K562 (cell line): Measurements from ENCODE around the gene WASF1. TPM values are rescaled to one million over a fixed set of nuclear protein-coding genes. Genes with fewer than 3 reads are reported as not detected.
A peak's percentile ranks its signal among the peaks of the same experiment; 100 is the strongest.

Source experiments
- ATAC-seq: fragments of 200-7000 bp; cut with Tn5 transposase; 3 replicates; pipeline ENCODE4 v1.9.1; 2020; ENCODE audit warnings: moderate library complexity
- BruUV-seq: library from RNA; stranded (reverse); fragments of 400-500 nt; replicated peaks from 2 replicates; lab custom pipeline; 2021; lab: Mats Ljungman, UMichigan
- CTCF ChIA-PET: fragments of 300-600 bp; formaldehyde crosslinking; extraction: SDS; loops from one replicate; lab custom pipeline; 2021; ENCODE audit warnings: low intra/inter-chr PET ratio; lab: Yijun Ruan, JAX
- POLR2A ChIA-PET: fragments of 300-600, 350-650 bp; sonication (Branson Sonifier 250); formaldehyde crosslinking; extraction: SDS; loops from one replicate; lab custom pipeline; 2021; ENCODE audit warnings: antibody characterized with exemption, inconsistent platforms; lab: Yijun Ruan, JAX
- DNase-seq, 4 experiments: peaks; one replicate each; pipeline versions ENCODE4 v3.0.0 to v3.0.0-alpha.2; 2011 to 2018; ENCODE audit warnings: low spot score in 3 of 4, mixed read lengths in 3 of 4; ENCODE audit errors: extremely low read depth in 1 of 4
- FAIRE-seq: peaks from 2 replicates; lab custom pipeline; 2011; peaks lifted over from hg19 to GRCh38; lab: Jason Lieb, UNC
- H2AFZ ChIP-seq: 2 replicates; pipeline ENCODE4 v1.6.0; 2011; ENCODE audit warnings: low read depth, low read length, control low read depth, inconsistent platforms
- H3K27ac ChIP-seq: fragments of 200-600 bp; 3 replicates; pipeline ENCODE4 v1.8.0; 2011; ENCODE audit warnings: low read depth, mild to moderate bottlenecking, control low read depth, inconsistent platforms, low read length, moderate library complexity, mixed read lengths; ENCODE audit errors: extremely low read depth
- H3K27me3 ChIP-seq, 2 experiments: fragments of 300-600 bp in 1 of 2; 2 replicates in 1 of 2; 3 replicates in 1 of 2; pipeline versions ENCODE4 v1.6.0 to v1.8.0; 2011; ENCODE audit warnings: inconsistent platforms in 2 of 2, low read length in 2 of 2, mild to moderate bottlenecking in 1 of 2, mixed read lengths in 1 of 2, moderate library complexity in 1 of 2; ENCODE audit not compliant: control insufficient read depth in 2 of 2, insufficient read depth in 2 of 2
- H3K36me3 ChIP-seq: fragments of 300-600 bp; 3 replicates; pipeline ENCODE4 v1.8.0; 2011; ENCODE audit warnings: mild to moderate bottlenecking, low read length, inconsistent platforms; ENCODE audit not compliant: control insufficient read depth, insufficient read depth
- H3K4me1 ChIP-seq, 2 experiments: fragments of 200-600 bp in 1 of 2; replicated peaks in 1 of 2; 2 replicates in 1 of 2; 3 replicates in 1 of 2; pipeline versions ENCODE4 v1.5.1 to v1.8.0; 2011; ENCODE audit warnings: inconsistent platforms in 2 of 2, low read length in 2 of 2, mild to moderate bottlenecking in 1 of 2, mixed read lengths in 1 of 2, moderate library complexity in 1 of 2; ENCODE audit not compliant: control insufficient read depth in 2 of 2, insufficient read depth in 2 of 2
- H3K4me2 ChIP-seq: 2 replicates; pipeline ENCODE4 v1.6.1; 2011; ENCODE audit warnings: low read length, control low read depth, inconsistent platforms, mixed read lengths; ENCODE audit not compliant: insufficient read depth
- H3K4me3 ChIP-seq: fragments of 200-600 bp; sonication (generic), shearing (Covaris generic); 2 replicates; pipeline ENCODE4 v1.5.1; 2016; ENCODE audit warnings: control low read depth, inconsistent platforms
- H3K79me2 ChIP-seq: fragments of 200-600 bp; 3 replicates; pipeline ENCODE4 v1.8.0; 2011; ENCODE audit warnings: low read length, inconsistent platforms; ENCODE audit not compliant: control insufficient read depth, insufficient read depth
- H3K9ac ChIP-seq, 2 experiments: 2 replicates each; pipeline versions ENCODE4 v1.6.0 to v1.6.1; 2011; ENCODE audit warnings: low read depth in 2 of 2, low read length in 2 of 2, control low read depth in 1 of 2, inconsistent platforms in 1 of 2, mild to moderate bottlenecking in 1 of 2, mixed read lengths in 1 of 2; ENCODE audit not compliant: insufficient read depth in 1 of 2
- H3K9me1 ChIP-seq: one replicate; pipeline ENCODE4 v1.6.0; 2011; ENCODE audit warnings: inconsistent platforms, mild to moderate bottlenecking, low read length, moderate library complexity; ENCODE audit not compliant: control insufficient read depth, insufficient read depth
- H3K9me3 ChIP-seq: replicated peaks from 2 replicates; pipeline ENCODE4 v1.5.1; 2011; ENCODE audit warnings: low read depth, low read length, inconsistent platforms; ENCODE audit not compliant: control insufficient read depth, insufficient read depth
- H4K20me1 ChIP-seq: replicated peaks from 2 replicates; pipeline ENCODE4 v1.6.1; 2011; ENCODE audit warnings: low read length, inconsistent platforms, mixed read lengths; ENCODE audit not compliant: control insufficient read depth, insufficient read depth
- RAD21 ChIP-seq, 2 experiments: fragments of 250-450 bp in 1 of 2; fragments of 450-650 bp in 1 of 2; sonication (Bioruptor Pico) in 1 of 2; formaldehyde crosslinking in 1 of 2; IDR thresholded peaks in 1 of 2; conservative IDR thresholded peaks in 1 of 2; 2 replicates each; pipeline versions ENCODE4 v1.4.0 to v1.8.0; 2020 to 2022; ENCODE audit warnings: mild to moderate bottlenecking in 2 of 2, moderate library complexity in 1 of 2
- RBM39 ChIP-seq: fragments of 200-400 bp; formaldehyde crosslinking; optimal IDR thresholded peaks from 2 replicates; pipeline ENCODE3; 2018; ENCODE audit warnings: low read depth, low read length
- ZBED1 ChIP-seq: IDR thresholded peaks from 2 replicates; pipeline ENCODE4 v1.6.1; 2014
- WGBS: fragments of 100-300 bp; shearing (Covaris generic); methylation state at CpG from one replicate; pipeline ENCODE4 v1.1.6; 2016; ENCODE audit warnings: low coverage, mixed read lengths; ENCODE audit not compliant: insufficient coverage; ENCODE audit errors: missing lambda C conversion rate; 5-methylcytosine and 5-hydroxymethylcytosine counted together
- in situ Hi-C: fragments of 300-500 bp; cut with MboI; formaldehyde crosslinking; loops from 4 replicates; pipeline ENCODE4 v1.15.0; 2018; ENCODE audit warnings: inconsistent platforms, mixed read lengths
- intact Hi-C: fragments of 100-400 bp; cut with micrococcal nuclease; formaldehyde crosslinking; loops from 2 replicates; pipeline ENCODE4 v1.14.2; 2022
- polyA plus RNA-seq, 8 experiments: library from polyadenylated mRNA; depleted of rRNA in 4 of 8; stranded (reverse) in 5 of 8; unstranded in 3 of 8; fragments of >200 nt; fragmentation: Nextera tagmentation in 2 of 8; fragmentation: Illumina TruSeq in 1 of 8; extraction: Ambion mirVana in 2 of 8; extraction: Trizol in 1 of 8; gene quantifications; 2 replicates each; pipeline versions ENCODE4 v1.2.1 to v1.2.3, GENCODE V29; 2011 to 2014; ENCODE audit warnings: inconsistent platforms in 1 of 8, missing spikeins in 1 of 8
- total RNA-seq, 7 experiments: library from RNA; depleted of rRNA in 6 of 7; stranded (reverse); fragments of >200 nt in 6 of 7; fragmentation: Illumina TruSeq in 2 of 7; extraction: Trizol in 2 of 7; gene quantifications; 2 replicates each; pipeline versions ENCODE4 v1.2.1 to v1.2.3, GENCODE V29; 2011 to 2021; ENCODE audit warnings: low replicate concordance in 1 of 7
- TF ChIP-seq, protein P1 (sequence below), 2 experiments: fragments of 450-650 bp; formaldehyde crosslinking in 1 of 2; IDR thresholded peaks; 2 replicates each; pipeline versions ENCODE4 v1.4.0 to v1.6.1; 2014 to 2020; ENCODE audit warnings: mild to moderate bottlenecking in 2 of 2, borderline replicate concordance in 1 of 2, low read depth in 1 of 2
- TF ChIP-seq, protein P2 (sequence below), 3 experiments: IDR thresholded peaks in 2 of 3; conservative IDR thresholded peaks in 1 of 3; 2 replicates each; pipeline ENCODE4 v1.5.1; 2011 to 2012; ENCODE audit warnings: low read length in 3 of 3, mild to moderate bottlenecking in 3 of 3, control low read depth in 2 of 3, improper control_type of control experiment in 1 of 3, inconsistent platforms in 1 of 3, low read depth in 1 of 3, mixed read lengths in 1 of 3, moderate library complexity in 1 of 3; ENCODE audit not compliant: insufficient read depth in 2 of 3
- TF ChIP-seq, protein P3 (sequence below): fragments of 450-650 bp; formaldehyde crosslinking; IDR thresholded peaks from 2 replicates; pipeline ENCODE4 v1.4.0; 2020; ENCODE audit warnings: mild to moderate bottlenecking, moderate library complexity

Gene WASF1
- total and polyA plus RNA-seq, 9 of the 15 experiments (the other 6 are each of a cell fraction or from before 2014, with no cell fraction given) = 2.1 to 18.2 (median 7.4) TPM

DNA sequence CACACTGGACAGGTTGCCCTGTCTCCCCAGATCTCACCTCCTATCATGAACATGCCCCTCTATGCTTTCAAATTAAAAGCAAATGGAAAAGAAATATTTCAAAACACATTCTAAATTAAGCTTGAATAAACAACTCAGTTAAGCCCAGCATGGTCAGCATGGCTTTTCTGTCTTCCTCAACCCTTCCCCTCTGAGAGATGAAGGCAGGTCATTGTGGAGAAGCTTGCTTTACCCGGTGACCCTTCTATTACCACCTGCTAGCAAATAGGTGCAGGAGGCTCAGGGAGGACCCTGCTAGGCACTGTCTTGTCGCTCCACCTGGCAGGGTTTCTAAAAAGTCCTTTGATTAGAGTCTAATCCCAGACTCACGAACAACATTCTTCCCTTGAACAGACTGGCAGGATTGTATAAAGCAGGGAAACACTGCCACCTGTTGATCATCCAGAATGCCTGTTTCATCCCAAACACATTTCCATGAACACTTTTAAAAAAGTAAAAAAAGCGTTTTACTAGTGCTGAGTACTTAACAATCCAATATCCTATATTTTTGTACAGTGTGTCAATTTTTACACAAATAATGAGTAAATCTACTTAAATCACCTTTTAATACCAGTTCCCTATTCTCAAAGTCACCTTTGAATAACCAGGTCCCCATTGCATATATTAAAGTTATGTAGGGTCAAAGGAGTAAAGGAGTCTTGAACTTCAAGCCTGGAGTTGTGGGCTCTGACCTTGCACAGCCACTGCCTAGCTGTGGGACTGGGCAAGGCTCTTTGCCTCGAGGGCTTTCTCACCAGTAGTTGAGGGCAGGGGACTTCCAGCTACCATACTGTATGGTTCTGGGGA, 125.9 kb downstream of the WASF1 start:
- ATAC-seq (peak; percentile 75; the same call in 2 of the 3 replicates), FAIRE-seq (peak; percentile 88), DNase-seq (peak; percentile 29 to 45 (median 35))
- Histone ChIP-seq H3K4me3 (no peak overlapping the region), H4K20me1 (no peaks in the 10 kb centered on the region; the same call in 1 of the 2 replicates), H3K36me3 (no peaks in the 10 kb centered on the region), H3K27me3 (peaks cover 2 to 30% of the 10 kb centered on the region in 2 experiments), H3K4me1 (no peaks in the 10 kb centered on the region), H3K4me2 (no peak overlapping the region), H2AFZ (no peak overlapping the region), H3K27ac (no peak overlapping the region), H3K9ac (no peak overlapping the region), H3K9me3 (no peaks in the 10 kb centered on the region), H3K9me1 (no peaks in the 10 kb centered on the region), H3K79me2 (no peaks in the 10 kb centered on the region)
- intact Hi-C loops (loop anchor here (2.0 kb wide), 1 partner anchor 527 kb away; no protein-coding TSS in a partner anchor), in situ Hi-C loops (no loop called here)
- BruUV-seq = no TSS peak
- WGBS = 0% methylated on average over 5 of the region's 5 CpGs
- ChIA-PET CTCF (interaction anchor here (0.7 to 3.4 kb wide), 4 partner anchors 13 to 526 kb away, joined by 3 to 47 read pairs (median 4); no protein-coding TSS in a partner anchor), POLR2A (interaction anchor here (0.6 kb wide), 1 partner anchor 381 kb away, joined by 3 read pairs; no protein-coding TSS in a partner anchor)
- TF ChIP-seq, protein P1, sequence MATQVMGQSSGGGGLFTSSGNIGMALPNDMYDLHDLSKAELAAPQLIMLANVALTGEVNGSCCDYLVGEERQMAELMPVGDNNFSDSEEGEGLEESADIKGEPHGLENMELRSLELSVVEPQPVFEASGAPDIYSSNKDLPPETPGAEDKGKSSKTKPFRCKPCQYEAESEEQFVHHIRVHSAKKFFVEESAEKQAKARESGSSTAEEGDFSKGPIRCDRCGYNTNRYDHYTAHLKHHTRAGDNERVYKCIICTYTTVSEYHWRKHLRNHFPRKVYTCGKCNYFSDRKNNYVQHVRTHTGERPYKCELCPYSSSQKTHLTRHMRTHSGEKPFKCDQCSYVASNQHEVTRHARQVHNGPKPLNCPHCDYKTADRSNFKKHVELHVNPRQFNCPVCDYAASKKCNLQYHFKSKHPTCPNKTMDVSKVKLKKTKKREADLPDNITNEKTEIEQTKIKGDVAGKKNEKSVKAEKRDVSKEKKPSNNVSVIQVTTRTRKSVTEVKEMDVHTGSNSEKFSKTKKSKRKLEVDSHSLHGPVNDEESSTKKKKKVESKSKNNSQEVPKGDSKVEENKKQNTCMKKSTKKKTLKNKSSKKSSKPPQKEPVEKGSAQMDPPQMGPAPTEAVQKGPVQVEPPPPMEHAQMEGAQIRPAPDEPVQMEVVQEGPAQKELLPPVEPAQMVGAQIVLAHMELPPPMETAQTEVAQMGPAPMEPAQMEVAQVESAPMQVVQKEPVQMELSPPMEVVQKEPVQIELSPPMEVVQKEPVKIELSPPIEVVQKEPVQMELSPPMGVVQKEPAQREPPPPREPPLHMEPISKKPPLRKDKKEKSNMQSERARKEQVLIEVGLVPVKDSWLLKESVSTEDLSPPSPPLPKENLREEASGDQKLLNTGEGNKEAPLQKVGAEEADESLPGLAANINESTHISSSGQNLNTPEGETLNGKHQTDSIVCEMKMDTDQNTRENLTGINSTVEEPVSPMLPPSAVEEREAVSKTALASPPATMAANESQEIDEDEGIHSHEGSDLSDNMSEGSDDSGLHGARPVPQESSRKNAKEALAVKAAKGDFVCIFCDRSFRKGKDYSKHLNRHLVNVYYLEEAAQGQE (IDR thresholded peaks at IDR 0.05; ENCODE audit: borderline replicate concordance) = peak; percentile 45; the same call in 1 of the 2 replicates
- TF ChIP-seq, protein P1 (CRISPR knock-in tag; IDR thresholded peaks at IDR 0.05; ENCODE audit: low read depth) = no peak
- TF ChIP-seq RAD21 (CRISPR knock-in tag; conservative IDR thresholded peaks at IDR 0.05 in 1 of 2, IDR thresholded peaks at IDR 0.05 in 1 of 2) = peak; percentile 83
- TF ChIP-seq, protein P2, sequence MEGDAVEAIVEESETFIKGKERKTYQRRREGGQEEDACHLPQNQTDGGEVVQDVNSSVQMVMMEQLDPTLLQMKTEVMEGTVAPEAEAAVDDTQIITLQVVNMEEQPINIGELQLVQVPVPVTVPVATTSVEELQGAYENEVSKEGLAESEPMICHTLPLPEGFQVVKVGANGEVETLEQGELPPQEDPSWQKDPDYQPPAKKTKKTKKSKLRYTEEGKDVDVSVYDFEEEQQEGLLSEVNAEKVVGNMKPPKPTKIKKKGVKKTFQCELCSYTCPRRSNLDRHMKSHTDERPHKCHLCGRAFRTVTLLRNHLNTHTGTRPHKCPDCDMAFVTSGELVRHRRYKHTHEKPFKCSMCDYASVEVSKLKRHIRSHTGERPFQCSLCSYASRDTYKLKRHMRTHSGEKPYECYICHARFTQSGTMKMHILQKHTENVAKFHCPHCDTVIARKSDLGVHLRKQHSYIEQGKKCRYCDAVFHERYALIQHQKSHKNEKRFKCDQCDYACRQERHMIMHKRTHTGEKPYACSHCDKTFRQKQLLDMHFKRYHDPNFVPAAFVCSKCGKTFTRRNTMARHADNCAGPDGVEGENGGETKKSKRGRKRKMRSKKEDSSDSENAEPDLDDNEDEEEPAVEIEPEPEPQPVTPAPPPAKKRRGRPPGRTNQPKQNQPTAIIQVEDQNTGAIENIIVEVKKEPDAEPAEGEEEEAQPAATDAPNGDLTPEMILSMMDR (IDR thresholded peaks at IDR 0.05 in 2 of 3, conservative IDR thresholded peaks at IDR 0.05 in 1 of 3; ENCODE audit: insufficient read depth in 2 of 3, low read depth in 1 of 3, low read length in 3 of 3) = peak; percentile 52 to 77 (median 70)
- TF ChIP-seq RBM39 = no peak
- no peak for TF ChIP-seq ZBED1
- TF ChIP-seq, protein P3, sequence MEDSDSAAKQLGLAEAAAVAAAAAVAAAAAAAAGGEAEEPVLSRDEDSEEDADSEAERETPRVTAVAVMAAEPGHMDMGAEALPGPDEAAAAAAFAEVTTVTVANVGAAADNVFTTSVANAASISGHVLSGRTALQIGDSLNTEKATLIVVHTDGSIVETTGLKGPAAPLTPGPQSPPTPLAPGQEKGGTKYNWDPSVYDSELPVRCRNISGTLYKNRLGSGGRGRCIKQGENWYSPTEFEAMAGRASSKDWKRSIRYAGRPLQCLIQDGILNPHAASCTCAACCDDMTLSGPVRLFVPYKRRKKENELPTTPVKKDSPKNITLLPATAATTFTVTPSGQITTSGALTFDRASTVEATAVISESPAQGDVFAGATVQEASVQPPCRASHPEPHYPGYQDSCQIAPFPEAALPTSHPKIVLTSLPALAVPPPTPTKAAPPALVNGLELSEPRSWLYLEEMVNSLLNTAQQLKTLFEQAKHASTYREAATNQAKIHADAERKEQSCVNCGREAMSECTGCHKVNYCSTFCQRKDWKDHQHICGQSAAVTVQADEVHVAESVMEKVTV (CRISPR knock-in tag) = peak; percentile 64
